CD4-positive, alpha-beta memory T cell (primary cell): ENCODE data around the gene SHH. TPM values are rescaled to one million over a fixed set of nuclear protein-coding genes. Genes with fewer than 3 reads are reported as not detected.

Source experiments
- CTCF ChIA-PET: fragments of 350-600 bp; sonication (Branson Sonifier 250); formaldehyde crosslinking; loops from one replicate; lab custom pipeline; 2021; ENCODE audit warnings: inconsistent platforms; ENCODE audit not compliant: partially characterized antibody; lab: Charles Lee
- POLR2A ChIA-PET: fragments of 350-600 bp; sonication (Branson Sonifier 250); formaldehyde crosslinking; loops from one replicate; lab custom pipeline; 2021; ENCODE audit not compliant: partially characterized antibody; lab: Charles Lee
- DNase-seq, 5 donors: peaks; one replicate each; pipeline versions ENCODE4 v3.0.0 to v3.0.0-alpha.2; 2020 to 2022; ENCODE audit warnings: mixed read lengths in 1 of 5
- H3K27ac ChIP-seq: one replicate; pipeline ENCODE4 v1.7.0; 2013; ENCODE audit warnings: low read depth, low read length
- H3K27me3 ChIP-seq: 2 replicates; pipeline ENCODE4 v1.7.0; 2013; ENCODE audit warnings: mild to moderate bottlenecking, low read length, moderate library complexity; ENCODE audit not compliant: insufficient read depth
- H3K36me3 ChIP-seq: 2 replicates; pipeline ENCODE4 v1.7.0; 2013; ENCODE audit warnings: mild to moderate bottlenecking, low read length, moderate library complexity; ENCODE audit not compliant: insufficient read depth
- H3K4me1 ChIP-seq: 2 replicates; pipeline ENCODE4 v1.7.0; 2013; ENCODE audit warnings: mild to moderate bottlenecking, low read length, moderate library complexity; ENCODE audit not compliant: insufficient read depth
- H3K4me3 ChIP-seq, 2 donors: one replicate each; pipeline ENCODE4 v1.7.0; 2013; ENCODE audit warnings: low read length in 2 of 2, mild to moderate bottlenecking in 1 of 2
- H3K9me3 ChIP-seq, 2 donors: one replicate each; pipeline ENCODE4 v1.7.0; 2013; ENCODE audit warnings: low read length in 2 of 2, control low read depth in 1 of 2; ENCODE audit not compliant: control insufficient read depth in 1 of 2
- H3K27ac Mint-ChIP-seq, 7 donors: one replicate each; pipeline ENCODE4 v1.8.0; 2020 to 2021; ENCODE audit warnings: mixed read lengths in 7 of 7, mild to moderate bottlenecking in 6 of 7, inconsistent platforms in 3 of 7, moderate library complexity in 3 of 7
- H3K27me3 Mint-ChIP-seq, 2 donors: one replicate each; pipeline ENCODE4 v1.8.0; 2020 to 2021; ENCODE audit warnings: mixed read lengths in 2 of 2
- H3K36me3 Mint-ChIP-seq, 2 donors: one replicate each; pipeline ENCODE4 v1.8.0; 2020 to 2021; ENCODE audit warnings: mixed read lengths in 2 of 2, inconsistent platforms in 1 of 2, mild to moderate bottlenecking in 1 of 2
- H3K4me1 Mint-ChIP-seq, 4 donors: one replicate each; pipeline ENCODE4 v1.8.0; 2020 to 2021; ENCODE audit warnings: mixed read lengths in 4 of 4, mild to moderate bottlenecking in 1 of 4
- H3K4me3 Mint-ChIP-seq, 8 donors: one replicate each; pipeline ENCODE4 v1.8.0; 2020 to 2021; ENCODE audit warnings: mixed read lengths in 8 of 8, mild to moderate bottlenecking in 7 of 8, moderate library complexity in 6 of 8, inconsistent platforms in 3 of 8
- H3K9me3 Mint-ChIP-seq, 8 donors: one replicate each; pipeline ENCODE4 v1.8.0; 2020 to 2021; ENCODE audit warnings: mixed read lengths in 8 of 8, mild to moderate bottlenecking in 5 of 8, inconsistent platforms in 3 of 8, moderate library complexity in 1 of 8
- intact Hi-C: fragments of 100-400 bp; cut with micrococcal nuclease; formaldehyde crosslinking; loops from one replicate; pipeline ENCODE4 v1.15.1; 2023
- polyA plus RNA-seq, 2 donors: library from polyadenylated mRNA; unstranded; fragments of 300-500 nt; fragmentation: Illumina TruSeq; gene quantifications; one replicate each; pipeline ENCODE4 v1.2.3, GENCODE V29; 2021
- total RNA-seq, 2 experiments: library from RNA; stranded (reverse); gene quantifications; one replicate each; pipeline ENCODE4 v1.2.3, GENCODE V29; 2021

Gene SHH
- total and polyA plus RNA-seq, 4 experiments from 2014 or later = 0.03 TPM; not detected in 3

GRCh38 chr7:155762655-155763054 is 49.6 kb downstream of the SHH start:
- Histone ChIP-seq H3K27me3 (no peaks in the 10 kb centered on the region), H3K36me3 (peaks cover 23% of the 10 kb centered on the region), H3K27ac (no peak overlapping the region), H3K4me1 (peaks cover 36% of the 10 kb centered on the region), H3K4me3 (no peak overlapping the region), H3K9me3 (no peaks in the 10 kb centered on the region)
- intact Hi-C loops = no loop called here
- H3K36me3 Mint-ChIP-seq = peaks cover 12 to 60% of the 10 kb centered on the region in 2 donors
- peak overlapping the region in 6 of 8 donors; percentile 30 to 91 (median 80) for H3K4me3 Mint-ChIP-seq
- DNase-seq = no peak
- CTCF ChIA-PET = interaction anchor here (1.2 to 4.2 kb wide), 2 partner anchors 164 to 835 kb away, joined by 3 to 28 read pairs; no protein-coding TSS in a partner anchor
- no peaks in the 10 kb centered on the region for H3K9me3 Mint-ChIP-seq
- peak overlapping the region; percentile 68 to 93 (median 87) for H3K27ac Mint-ChIP-seq
- H3K4me1 Mint-ChIP-seq = peaks cover 33 to 60% (median 46%) of the 10 kb centered on the region in 4 donors
- POLR2A ChIA-PET = interaction anchor here (1.1 kb wide), 1 partner anchor 118 kb away, joined by 3 read pairs; the partner anchor contains the start of gene RBM33
- H3K27me3 Mint-ChIP-seq = no peaks in the 10 kb centered on the region

GRCh38 chr7:155762036-155762435 is 50.2 kb downstream of the SHH start:
- DNase-seq = no peak
- Mint-ChIP-seq H3K9me3 (no peaks in the 10 kb centered on the region), H3K4me1 (peaks cover 34 to 60% (median 47%) of the 10 kb centered on the region in 4 donors), H3K36me3 (peaks cover 10 to 58% of the 10 kb centered on the region in 2 donors), H3K27ac (peak overlapping the region in 5 of 7 donors; percentile 21 to 69 (median 59)), H3K27me3 (no peaks in the 10 kb centered on the region), H3K4me3 (peak overlapping the region in 1 of 8 donors; percentile 48)
- no peak overlapping the region for H3K27ac ChIP-seq
- peaks cover 19% of the 10 kb centered on the region for H3K36me3 ChIP-seq
- H3K27me3 ChIP-seq = no peaks in the 10 kb centered on the region
- CTCF ChIA-PET = interaction anchor here (1.2 to 4.2 kb wide), 2 partner anchors 164 to 835 kb away, joined by 3 to 28 read pairs; no protein-coding TSS in a partner anchor
- no peaks in the 10 kb centered on the region for H3K9me3 ChIP-seq
- intact Hi-C loops = no loop called here
- POLR2A ChIA-PET = interaction anchor here (1.1 kb wide), 1 partner anchor 118 kb away, joined by 3 read pairs; the partner anchor contains the start of gene RBM33
- no peak overlapping the region for H3K4me3 ChIP-seq
- peaks cover 36% of the 10 kb centered on the region for H3K4me1 ChIP-seq

- CTCF ChIA-PET = interaction anchor here (4.2 kb wide), 1 partner anchor 163 kb away, joined by 28 read pairs; no protein-coding TSS in a partner anchor
Observed at GRCh38 chr7:155761162-155761561, 51.1 kb downstream of the SHH start.

GRCh38 chr7:155759740-155760430 is 52.4 kb downstream of the SHH start:
- peak overlapping the region in 3 of 7 donors; percentile 29 to 88 (median 63) for H3K27ac Mint-ChIP-seq

More at GRCh38 chr7:155761162-155761561, 51.1 kb downstream of the SHH start:
- intact Hi-C loops = no loop called here
- H3K9me3 ChIP-seq = no peaks in the 10 kb centered on the region
- Mint-ChIP-seq H3K4me3 (no peak overlapping the region), H3K27me3 (no peaks in the 10 kb centered on the region), H3K27ac (peak overlapping the region in 4 of 7 donors; percentile 51 to 71 (median 56)), H3K9me3 (no peaks in the 10 kb centered on the region), H3K36me3 (peaks cover 18 to 61% of the 10 kb centered on the region in 2 donors), H3K4me1 (peaks cover 38 to 62% (median 51%) of the 10 kb centered on the region in 4 donors)
- no peaks in the 10 kb centered on the region for H3K27me3 ChIP-seq
- H3K4me1 ChIP-seq = peaks cover 36% of the 10 kb centered on the region
- no peak overlapping the region for H3K4me3 ChIP-seq
- peaks cover 13% of the 10 kb centered on the region for H3K36me3 ChIP-seq
- H3K27ac ChIP-seq = no peak overlapping the region
- no peak for DNase-seq
- POLR2A ChIA-PET = no interaction called here

GRCh38 chr7:155758348-155758747 is 53.9 kb downstream of the SHH start:
- H3K4me1 ChIP-seq = peaks cover 28% of the 10 kb centered on the region
- H3K4me3 ChIP-seq = no peak overlapping the region
- no peak for DNase-seq
- H3K4me3 Mint-ChIP-seq = no peak overlapping the region
- H3K36me3 Mint-ChIP-seq = peaks cover 27 to 55% of the 10 kb centered on the region in 2 donors
- ChIA-PET CTCF (interaction anchor here (1.7 kb wide), 2 partner anchors 9 to 160 kb away, joined by 6 to 9 read pairs; no protein-coding TSS in a partner anchor), POLR2A (no interaction called here)
- H3K27me3 Mint-ChIP-seq = no peaks in the 10 kb centered on the region
- intact Hi-C loops = no loop called here
- no peak overlapping the region for H3K27ac ChIP-seq
- no peaks in the 10 kb centered on the region for H3K36me3 ChIP-seq
- peaks cover 41 to 67% (median 52%) of the 10 kb centered on the region in 4 donors for H3K4me1 Mint-ChIP-seq
- H3K27me3 ChIP-seq = no peaks in the 10 kb centered on the region
- H3K9me3 Mint-ChIP-seq = no peaks in the 10 kb centered on the region
- no peaks in the 10 kb centered on the region for H3K9me3 ChIP-seq
- no peak overlapping the region for H3K27ac Mint-ChIP-seq

More at GRCh38 chr7:155759740-155760430, 52.4 kb downstream of the SHH start:
- Mint-ChIP-seq H3K27me3 (no peaks in the 10 kb centered on the region), H3K4me1 (peaks cover 45 to 67% (median 53%) of the 10 kb centered on the region in 4 donors), H3K4me3 (peak overlapping the region in 2 of 8 donors; percentile 7 to 36), H3K36me3 (peaks cover 19 to 59% of the 10 kb centered on the region in 2 donors), H3K9me3 (no peaks in the 10 kb centered on the region)
- Histone ChIP-seq H3K36me3 (no peaks in the 10 kb centered on the region), H3K27me3 (no peaks in the 10 kb centered on the region), H3K27ac (no peak overlapping the region), H3K9me3 (no peaks in the 10 kb centered on the region), H3K4me1 (peaks cover 30% of the 10 kb centered on the region), H3K4me3 (no peak overlapping the region)
- CTCF ChIA-PET = no interaction called here
- DNase-seq = no peak
- POLR2A ChIA-PET = no interaction called here
- intact Hi-C loops = no loop called here

- Histone ChIP-seq H3K4me3 (no peak overlapping the region), H3K9me3 (no peaks in the 10 kb centered on the region), H3K36me3 (peaks cover 3% of the 10 kb centered on the region), H3K27ac (no peak overlapping the region), H3K27me3 (no peaks in the 10 kb centered on the region), H3K4me1 (peaks cover 33% of the 10 kb centered on the region)
- peak overlapping the region in 3 of 7 donors; percentile 12 to 53 (median 29) for H3K27ac Mint-ChIP-seq
- H3K4me3 Mint-ChIP-seq = no peak overlapping the region
- no peaks in the 10 kb centered on the region for H3K9me3 Mint-ChIP-seq
- intact Hi-C loops = no loop called here
- no peaks in the 10 kb centered on the region for H3K27me3 Mint-ChIP-seq
- CTCF ChIA-PET = no interaction called here
- no peak for DNase-seq
- POLR2A ChIA-PET = no interaction called here
- H3K4me1 Mint-ChIP-seq = peaks cover 48 to 67% (median 55%) of the 10 kb centered on the region in 4 donors
- H3K36me3 Mint-ChIP-seq = peaks cover 27 to 61% of the 10 kb centered on the region in 2 donors
Observed at GRCh38 chr7:155756322-155756721, 55.9 kb downstream of the SHH start.

GRCh38 chr7:155755026-155755425 is 57.2 kb downstream of the SHH start:
- CTCF ChIA-PET = interaction anchor here (1.4 kb wide), 1 partner anchor 156 kb away, joined by 4 read pairs; no protein-coding TSS in a partner anchor
- no peak for DNase-seq
- H3K36me3 Mint-ChIP-seq = peaks cover 27 to 54% of the 10 kb centered on the region in 2 donors
- H3K4me3 Mint-ChIP-seq = no peak overlapping the region
- Histone ChIP-seq H3K27ac (no peak overlapping the region), H3K4me1 (peaks cover 36% of the 10 kb centered on the region), H3K36me3 (peaks cover 3% of the 10 kb centered on the region), H3K4me3 (no peak overlapping the region), H3K27me3 (no peaks in the 10 kb centered on the region), H3K9me3 (no peaks in the 10 kb centered on the region)
- intact Hi-C loops = no loop called here
- no peaks in the 10 kb centered on the region for H3K9me3 Mint-ChIP-seq
- POLR2A ChIA-PET = no interaction called here
- peaks cover 50 to 65% (median 54%) of the 10 kb centered on the region in 4 donors for H3K4me1 Mint-ChIP-seq
- H3K27me3 Mint-ChIP-seq = no peaks in the 10 kb centered on the region
- H3K27ac Mint-ChIP-seq = peak overlapping the region in 5 of 7 donors; percentile 35 to 79 (median 71)
